ENCODE data around the gene CAST.

The CAST gene

GRCh38 chr5:96821260-96821916 lies 159.2 kb downstream of the CAST start:
- no peak for DNase-seq

- no peak for DNase-seq
These were observed 160.7 kb downstream of the CAST start for GRCh38 chr5:96822686-96823459.

- DNase-seq = no peak
These were observed 161.8 kb downstream of the CAST start for GRCh38 chr5:96823900-96824380.

Measured in C1 segment of cervical spinal cord (tissue), 14 donors.